ENCODE results near the gene CTU1. TPM values are rescaled to one million over a fixed set of nuclear protein-coding genes. Genes with fewer than 3 reads are reported as not detected.

The CTU1 gene
- total RNA-seq, 1 donor from 2014 or later: 7.8 TPM

DNA sequence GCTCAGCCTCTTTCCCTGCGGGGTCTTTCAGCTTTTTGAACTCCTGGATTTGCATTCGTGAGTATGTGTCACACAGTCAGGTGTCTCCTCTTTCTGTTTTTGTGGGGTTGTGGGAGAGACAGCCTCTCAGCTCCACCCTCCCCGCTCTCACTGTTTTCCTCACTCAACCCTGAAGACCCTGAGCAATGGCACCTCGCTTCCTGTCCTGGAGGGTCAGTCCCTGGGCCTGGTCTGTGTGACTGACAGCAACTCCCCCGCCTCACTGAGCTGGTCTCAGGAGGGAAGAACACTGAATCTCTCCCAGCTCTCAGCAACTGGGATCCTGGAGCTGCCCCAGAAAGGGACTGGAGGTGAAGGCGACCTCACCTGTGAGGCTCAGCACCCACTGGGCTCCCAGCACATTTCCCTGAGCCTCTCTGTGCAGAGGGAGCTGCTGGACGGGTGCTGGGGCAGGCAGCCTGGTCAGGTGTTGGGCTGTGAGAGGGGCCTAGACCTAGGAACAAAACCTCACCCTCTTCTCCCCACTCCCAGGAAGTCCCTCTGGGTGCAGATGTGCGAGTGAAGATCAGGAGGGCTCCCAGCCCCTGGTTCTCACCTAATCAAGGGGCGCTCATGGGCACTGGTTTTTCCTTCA, 29.7 kb upstream of the CTU1 start:
- intact Hi-C loops (cut with micrococcal nuclease): no loop called here
- Mint-ChIP-seq H3K36me3 (ENCODE audit: low read depth) (no peaks in the 10 kb centered on the region), H3K4me1 (peaks cover 19% of the 10 kb centered on the region), H3K9me3 (peaks cover 3% of the 10 kb centered on the region), H3K27ac (no peak overlapping the region), H3K4me3 (no peak overlapping the region), H3K27me3 (peaks cover 42% of the 10 kb centered on the region)
- TF ChIP-seq, protein P1, sequence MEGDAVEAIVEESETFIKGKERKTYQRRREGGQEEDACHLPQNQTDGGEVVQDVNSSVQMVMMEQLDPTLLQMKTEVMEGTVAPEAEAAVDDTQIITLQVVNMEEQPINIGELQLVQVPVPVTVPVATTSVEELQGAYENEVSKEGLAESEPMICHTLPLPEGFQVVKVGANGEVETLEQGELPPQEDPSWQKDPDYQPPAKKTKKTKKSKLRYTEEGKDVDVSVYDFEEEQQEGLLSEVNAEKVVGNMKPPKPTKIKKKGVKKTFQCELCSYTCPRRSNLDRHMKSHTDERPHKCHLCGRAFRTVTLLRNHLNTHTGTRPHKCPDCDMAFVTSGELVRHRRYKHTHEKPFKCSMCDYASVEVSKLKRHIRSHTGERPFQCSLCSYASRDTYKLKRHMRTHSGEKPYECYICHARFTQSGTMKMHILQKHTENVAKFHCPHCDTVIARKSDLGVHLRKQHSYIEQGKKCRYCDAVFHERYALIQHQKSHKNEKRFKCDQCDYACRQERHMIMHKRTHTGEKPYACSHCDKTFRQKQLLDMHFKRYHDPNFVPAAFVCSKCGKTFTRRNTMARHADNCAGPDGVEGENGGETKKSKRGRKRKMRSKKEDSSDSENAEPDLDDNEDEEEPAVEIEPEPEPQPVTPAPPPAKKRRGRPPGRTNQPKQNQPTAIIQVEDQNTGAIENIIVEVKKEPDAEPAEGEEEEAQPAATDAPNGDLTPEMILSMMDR (IDR thresholded peaks at IDR 0.05): no peak
- POLR2A ChIA-PET: no interaction called here
- ATAC-seq (ENCODE audit: low read depth) (no peak), DNase-seq (no peak)
- CTCF ChIA-PET: no interaction called here

DNA sequence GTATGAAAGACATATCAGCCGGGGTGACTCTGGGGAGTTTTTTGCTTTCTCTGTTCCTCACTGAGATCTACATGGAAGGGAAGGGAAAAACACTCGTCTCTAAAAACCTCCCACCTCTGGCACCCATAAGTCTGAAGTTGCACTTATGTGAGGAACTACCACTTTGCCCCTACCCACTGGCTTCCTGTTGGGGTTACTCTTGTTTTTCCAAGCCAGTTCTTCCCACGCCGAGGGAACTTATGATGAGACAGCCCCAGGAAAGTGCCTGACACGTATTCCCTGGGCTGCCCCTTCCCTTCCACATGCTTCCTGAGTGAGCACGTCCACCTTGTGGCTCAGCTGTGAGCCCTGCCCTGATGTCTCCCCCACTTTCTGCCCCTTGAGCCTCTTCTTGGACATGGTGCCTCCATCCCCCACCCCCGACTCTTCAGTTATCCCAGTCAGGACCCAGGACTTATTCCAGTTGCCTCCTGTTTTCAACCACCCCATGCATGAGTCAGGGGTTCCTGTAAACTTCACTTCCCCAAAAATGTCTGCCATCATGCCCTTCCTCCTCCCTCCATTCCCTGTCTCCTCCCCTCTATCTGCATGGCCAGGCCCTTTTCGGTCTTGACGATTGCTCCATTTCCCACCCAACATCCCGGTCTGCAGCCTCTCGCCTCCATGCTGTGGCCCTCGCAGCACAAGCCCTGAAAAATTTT, 28.8 kb upstream of the CTU1 start:
- intact Hi-C loops (cut with micrococcal nuclease): no loop called here
- Mint-ChIP-seq H3K27me3 (peaks cover 44% of the 10 kb centered on the region), H3K27ac (no peak overlapping the region), H3K4me3 (no peak overlapping the region), H3K4me1 (peaks cover 23% of the 10 kb centered on the region), H3K9me3 (peaks cover 3% of the 10 kb centered on the region), H3K36me3 (ENCODE audit: low read depth) (no peaks in the 10 kb centered on the region)
- ChIA-PET CTCF (no interaction called here), POLR2A (no interaction called here)
- DNase-seq (no peak), ATAC-seq (ENCODE audit: low read depth) (no peak)
- TF ChIP-seq, protein P1 (IDR thresholded peaks at IDR 0.05): no peak

DNA sequence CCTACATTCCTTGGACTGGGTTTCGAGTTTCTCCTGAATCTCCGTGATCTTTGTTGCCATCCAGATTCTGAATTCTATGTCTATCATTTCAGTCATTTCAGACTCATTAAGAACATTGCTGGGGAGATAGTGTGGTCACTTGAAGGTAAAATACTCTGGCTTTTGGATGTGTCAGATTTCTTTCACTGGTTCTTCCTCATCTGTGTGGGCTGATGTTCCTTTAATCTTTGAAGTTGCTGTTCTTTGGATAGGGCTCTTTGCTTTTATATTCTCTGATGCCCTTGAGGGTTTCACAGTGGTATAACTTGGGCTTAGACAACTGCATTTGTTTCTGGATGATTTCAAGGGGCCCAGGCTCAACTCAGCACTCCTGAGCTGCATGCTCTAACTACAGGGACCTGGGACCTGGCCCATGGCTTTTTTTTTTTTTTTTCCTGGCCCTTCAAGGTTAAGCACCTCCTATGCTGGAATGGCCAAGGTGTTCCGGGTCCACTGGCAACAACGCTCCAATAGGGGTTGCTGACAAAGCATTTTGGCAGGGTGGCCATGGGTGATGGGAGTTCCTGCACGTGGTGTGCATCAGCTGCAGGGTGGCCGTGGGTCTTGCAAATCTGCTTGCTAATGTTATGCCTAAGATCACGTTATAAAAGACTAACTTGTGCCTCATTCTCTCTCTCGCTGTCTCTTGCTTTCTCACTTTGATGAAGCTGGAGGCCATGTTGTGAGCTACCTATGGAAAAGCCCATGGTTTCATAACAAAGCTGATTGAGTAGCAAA, 28.0 kb upstream of the CTU1 start:
- no peak overlapping the region for H3K27ac Mint-ChIP-seq
- TF ChIP-seq, protein P1 (IDR thresholded peaks at IDR 0.05): no peak
- intact Hi-C loops (cut with micrococcal nuclease): no loop called here
- DNase-seq: no peak
- ChIA-PET CTCF (no interaction called here), POLR2A (no interaction called here)
- peaks cover 26% of the 10 kb centered on the region for H3K4me1 Mint-ChIP-seq
- no peak for ATAC-seq (ENCODE audit: low read depth)
- H3K27me3 Mint-ChIP-seq: peaks cover 39% of the 10 kb centered on the region
- H3K4me3 Mint-ChIP-seq: no peak overlapping the region
- H3K9me3 Mint-ChIP-seq: peaks cover 3% of the 10 kb centered on the region
- no peaks in the 10 kb centered on the region for H3K36me3 Mint-ChIP-seq (ENCODE audit: low read depth)

DNA sequence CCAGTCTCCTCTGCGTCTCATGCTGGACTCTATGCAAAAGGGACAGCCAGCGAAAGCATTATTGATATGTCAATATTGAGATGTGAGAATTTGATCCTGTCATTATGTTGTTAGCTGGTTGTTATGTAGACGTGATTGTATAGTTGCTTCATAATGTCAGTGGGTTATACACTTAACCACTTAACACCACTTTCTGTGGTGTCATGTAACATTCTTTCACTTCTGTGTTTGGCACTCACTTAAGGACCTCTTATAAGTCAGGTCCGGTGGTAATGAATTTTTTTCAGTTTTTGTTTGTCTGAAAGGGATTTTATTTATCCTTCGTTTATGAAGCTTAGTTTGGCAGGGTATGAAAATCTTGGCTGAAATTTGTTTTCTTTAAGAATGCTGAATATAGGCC, 26.8 kb upstream of the CTU1 start:
- DNase-seq (no peak), ATAC-seq (ENCODE audit: low read depth) (no peak)
- intact Hi-C loops (cut with micrococcal nuclease): no loop called here
- Mint-ChIP-seq H3K4me1 (peaks cover 19% of the 10 kb centered on the region), H3K9me3 (peaks cover 3% of the 10 kb centered on the region), H3K4me3 (no peak overlapping the region), H3K36me3 (ENCODE audit: low read depth) (no peaks in the 10 kb centered on the region), H3K27me3 (peaks cover 44% of the 10 kb centered on the region), H3K27ac (no peak overlapping the region)
- CTCF ChIA-PET: no interaction called here
- TF ChIP-seq, protein P1 (IDR thresholded peaks at IDR 0.05): no peak
- POLR2A ChIA-PET: no interaction called here
